ENCODE measurements around the gene PLEKHM3. TPM values are rescaled to one million over a fixed set of nuclear protein-coding genes. Genes with fewer than 3 reads are reported as not detected.

PLEKHM3 gene
- polyA plus RNA-seq, 1 experiment: 5.8 TPM

GRCh38 chr2:207960090-207960489 lies 65.2 kb downstream of the PLEKHM3 start:
- POLR2A ChIA-PET: no interaction called here
- CTCF ChIA-PET: interaction anchor here (1.1 kb wide), 1 partner anchor 13 kb away, joined by 4 read pairs; no protein-coding TSS in a partner anchor
- Histone ChIP-seq H3K4me3 (ENCODE audit: low read depth, low read length) (no peak overlapping the region), H3K27me3 (ENCODE audit: control insufficient read depth, insufficient read depth, low read length) (no peaks in the 10 kb centered on the region), H3K36me3 (ENCODE audit: control insufficient read depth, insufficient read depth, low read length) (no peaks in the 10 kb centered on the region; the same call in 1 of the 2 replicates)
- DNase-seq (ENCODE audit: low read depth): no peak
- TF ChIP-seq CTCF (IDR thresholded peaks at IDR 0.05; ENCODE audit: insufficient read depth, low read depth, low read length): no peak

GRCh38 chr2:207956771-207957170 lies 68.6 kb downstream of the PLEKHM3 start:
- POLR2A ChIA-PET: no interaction called here

GRCh38 chr2:207955456-207955855 lies 69.9 kb downstream of the PLEKHM3 start:
- ChIA-PET CTCF (interaction anchor here (1.0 kb wide), 1 partner anchor 18 kb away, joined by 4 read pairs; no protein-coding TSS in a partner anchor), POLR2A (no interaction called here)
- no peak for DNase-seq (ENCODE audit: low read depth)
- Histone ChIP-seq H3K36me3 (ENCODE audit: control insufficient read depth, insufficient read depth, low read length) (no peaks in the 10 kb centered on the region; the same call in 1 of the 2 replicates), H3K27me3 (ENCODE audit: control insufficient read depth, insufficient read depth, low read length) (no peaks in the 10 kb centered on the region), H3K4me3 (ENCODE audit: low read depth, low read length) (no peak overlapping the region)
- TF ChIP-seq CTCF (IDR thresholded peaks at IDR 0.05; ENCODE audit: insufficient read depth, low read depth, low read length): no peak

More at GRCh38 chr2:207956771-207957170, 68.6 kb downstream of the PLEKHM3 start:
- DNase-seq (ENCODE audit: low read depth): no peak
- Histone ChIP-seq H3K27me3 (ENCODE audit: control insufficient read depth, insufficient read depth, low read length) (no peaks in the 10 kb centered on the region), H3K36me3 (ENCODE audit: control insufficient read depth, insufficient read depth, low read length) (no peaks in the 10 kb centered on the region; the same call in 1 of the 2 replicates), H3K4me3 (ENCODE audit: low read depth, low read length) (no peak overlapping the region)
- CTCF ChIA-PET: no interaction called here
- TF ChIP-seq CTCF (IDR thresholded peaks at IDR 0.05; ENCODE audit: insufficient read depth, low read depth, low read length): no peak

GRCh38 chr2:207953354-207953753 lies 72.0 kb downstream of the PLEKHM3 start:
- Histone ChIP-seq H3K27me3 (ENCODE audit: control insufficient read depth, insufficient read depth, low read length) (no peaks in the 10 kb centered on the region), H3K4me3 (ENCODE audit: low read depth, low read length) (no peak overlapping the region), H3K36me3 (ENCODE audit: control insufficient read depth, insufficient read depth, low read length) (no peaks in the 10 kb centered on the region)
- TF ChIP-seq CTCF (IDR thresholded peaks at IDR 0.05; ENCODE audit: insufficient read depth, low read depth, low read length): no peak
- no peak for DNase-seq (ENCODE audit: low read depth)
- POLR2A ChIA-PET: no interaction called here
- CTCF ChIA-PET: interaction anchor here (0.8 to 1.1 kb wide), 3 partner anchors 14 to 19 kb away, joined by 3 to 7 read pairs (median 4); no protein-coding TSS in a partner anchor

- no peak for TF ChIP-seq CTCF (IDR thresholded peaks at IDR 0.05; ENCODE audit: insufficient read depth, low read depth, low read length)
- no peaks in the 10 kb centered on the region for H3K36me3 ChIP-seq (ENCODE audit: control insufficient read depth, insufficient read depth, low read length)
- CTCF ChIA-PET: interaction anchor here (1.1 to 1.5 kb wide), 2 partner anchors 20 kb away, joined by 3 to 7 read pairs; no protein-coding TSS in a partner anchor
Measured at GRCh38 chr2:207952564-207953345, 72.6 kb downstream of the PLEKHM3 start.

More at GRCh38 chr2:207952564-207953345, 72.6 kb downstream of the PLEKHM3 start:
- POLR2A ChIA-PET: no interaction called here
- Histone ChIP-seq H3K4me3 (ENCODE audit: low read depth, low read length) (no peak overlapping the region), H3K27me3 (ENCODE audit: control insufficient read depth, insufficient read depth, low read length) (no peaks in the 10 kb centered on the region)
- DNase-seq (ENCODE audit: low read depth): no peak
